HG03064 (cell line): ENCODE results near the gene LRRC8E.

Experiments used
- ATAC-seq: cut with Tn5 transposase; IDR thresholded peaks from one replicate; pipeline ENCODE4 v1.9.1; 2021; ENCODE audit warnings: low read depth; ENCODE audit not compliant: unreplicated experiment

The LRRC8E gene

GRCh38 chr19:7888145-7888825 is at the start of gene LRRC8E:
TSS of gene LRRC8E (plus strand) at chr19:7888510. CDS start at chr19:7895604, 7,094 bp downstream.
- no peak for ATAC-seq

- no peak for ATAC-seq
Observed at GRCh38 chr19:7839476-7839875, 48.8 kb upstream of the LRRC8E start.

GRCh38 chr19:7840629-7841028 is 47.7 kb upstream of the LRRC8E start:
- no peak for ATAC-seq

GRCh38 chr19:7841751-7842660 is 46.3 kb upstream of the LRRC8E start:
- no peak for ATAC-seq

- ATAC-seq, result no peak
Observed at GRCh38 chr19:7842661-7843294, 45.5 kb upstream of the LRRC8E start.

GRCh38 chr19:7843521-7843920 is 44.8 kb upstream of the LRRC8E start:
- no peak for ATAC-seq

- no peak for ATAC-seq
Observed at GRCh38 chr19:7844405-7844804, 43.9 kb upstream of the LRRC8E start.

- no peak for ATAC-seq
Observed at GRCh38 chr19:7844951-7845350, 43.4 kb upstream of the LRRC8E start.

GRCh38 chr19:7845390-7846154 is 42.7 kb upstream of the LRRC8E start:
- no peak for ATAC-seq

GRCh38 chr19:7846155-7846646 is 42.1 kb upstream of the LRRC8E start:
- no peak for ATAC-seq

GRCh38 chr19:7847664-7848063 is 40.6 kb upstream of the LRRC8E start:
- no peak for ATAC-seq

- ATAC-seq, result no peak
Observed at GRCh38 chr19:7848779-7849457, 39.4 kb upstream of the LRRC8E start.

GRCh38 chr19:7849631-7849999 is 38.7 kb upstream of the LRRC8E start:
- ATAC-seq, result no peak

- ATAC-seq, result no peak
Observed at GRCh38 chr19:7850000-7850813, 38.1 kb upstream of the LRRC8E start.

GRCh38 chr19:7850945-7851622 is 37.2 kb upstream of the LRRC8E start:
- ATAC-seq, result no peak

GRCh38 chr19:7851623-7852500 is 36.4 kb upstream of the LRRC8E start:
- ATAC-seq, result no peak
